Embryonic facial prominence (tissue), 1 donor: ENCODE measurements around the gene MYOT.

Source experiments
- DNase-seq: peaks from one replicate; pipeline ENCODE4 v3.0.0-alpha.2; 2016; ENCODE audit errors: extremely low spot score

MYOT gene

GRCh38 chr5:137902408-137903133, 34.9 kb downstream of the MYOT start:
- no peak for DNase-seq

DNA sequence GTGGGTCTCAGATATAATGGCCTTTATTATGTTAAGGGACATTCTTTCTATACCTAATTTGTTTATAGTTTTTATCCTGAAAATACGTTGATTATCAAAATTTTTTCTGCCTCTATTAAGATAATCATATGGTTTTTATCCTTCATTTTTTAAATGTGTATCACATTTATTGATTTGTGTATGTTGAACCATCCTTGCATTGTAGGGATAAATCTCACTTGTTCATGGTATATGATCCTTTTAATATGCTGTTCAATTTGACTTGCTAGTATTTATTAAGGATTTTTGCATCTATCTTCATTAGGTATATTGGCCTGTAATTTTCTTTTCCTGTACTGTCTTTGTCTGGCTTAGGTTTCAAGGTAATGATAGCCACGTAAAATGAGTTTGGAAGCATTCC, 47.1 kb downstream of the MYOT start:
- no peak for DNase-seq

- DNase-seq: no peak
These were observed 49.3 kb downstream of the MYOT start for GRCh38 chr5:137916923-137917322.

DNA sequence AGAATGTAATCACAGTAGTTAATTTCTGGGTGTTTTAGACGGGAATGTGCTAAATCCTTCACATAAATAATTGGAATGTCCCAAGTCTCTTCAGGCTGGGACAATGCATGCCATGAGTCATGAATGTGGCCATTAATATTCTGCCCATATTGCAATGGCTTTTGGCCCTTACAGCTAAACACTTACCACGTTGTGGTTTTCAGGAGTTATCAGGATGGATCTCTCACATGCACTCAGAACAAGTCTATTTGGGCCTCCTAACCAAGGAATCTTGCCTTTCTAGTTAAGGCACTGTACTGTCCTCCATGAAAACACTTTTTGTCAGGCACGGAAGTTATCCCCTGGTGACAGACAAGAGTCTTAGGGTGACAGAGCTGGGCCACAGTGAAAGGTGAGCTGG, 54.3 kb downstream of the MYOT start:
- no peak for DNase-seq

- no peak for DNase-seq
These were observed 56.2 kb downstream of the MYOT start for GRCh38 chr5:137923856-137924255.

DNA sequence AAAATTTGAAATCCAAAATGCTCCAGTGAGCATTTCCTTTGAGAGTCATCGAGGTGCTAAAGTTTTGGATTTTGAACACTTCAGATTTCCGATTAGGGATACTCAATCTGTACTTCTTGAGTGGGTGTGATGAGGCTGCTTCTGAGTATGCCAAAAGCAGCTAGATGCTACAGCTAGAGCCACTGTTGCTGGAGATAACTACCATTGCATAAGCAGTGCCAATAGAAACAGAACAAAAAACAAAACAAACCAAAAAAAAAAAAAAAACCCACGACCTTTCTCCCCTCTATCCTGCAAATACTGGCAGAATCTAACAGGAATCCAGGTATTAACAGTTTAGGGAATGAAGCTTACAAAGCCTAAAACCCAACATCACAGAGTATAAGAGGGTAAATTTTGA, 65.1 kb downstream of the MYOT start:
- no peak for DNase-seq

DNA sequence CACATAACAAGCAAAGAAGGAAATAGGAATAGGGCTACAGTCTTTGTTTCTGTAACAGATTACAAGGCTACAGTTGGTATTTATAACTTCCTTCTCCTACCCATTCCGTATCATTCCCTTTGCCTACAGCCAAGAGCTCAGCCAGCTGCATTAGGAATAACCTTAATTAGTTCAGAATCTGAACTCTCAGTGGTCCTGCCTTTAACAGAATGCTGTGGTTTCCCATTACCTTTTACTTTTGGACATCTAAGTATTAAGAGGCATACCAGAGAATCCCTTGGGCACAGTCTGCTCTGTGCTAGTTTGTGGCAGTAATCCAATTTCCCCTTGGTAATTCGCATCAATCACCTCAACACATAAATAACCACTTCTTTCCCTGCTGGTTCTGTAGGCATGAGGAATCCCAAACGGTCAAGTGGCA, 65.8 kb downstream of the MYOT start:
- DNase-seq: no peak

DNA sequence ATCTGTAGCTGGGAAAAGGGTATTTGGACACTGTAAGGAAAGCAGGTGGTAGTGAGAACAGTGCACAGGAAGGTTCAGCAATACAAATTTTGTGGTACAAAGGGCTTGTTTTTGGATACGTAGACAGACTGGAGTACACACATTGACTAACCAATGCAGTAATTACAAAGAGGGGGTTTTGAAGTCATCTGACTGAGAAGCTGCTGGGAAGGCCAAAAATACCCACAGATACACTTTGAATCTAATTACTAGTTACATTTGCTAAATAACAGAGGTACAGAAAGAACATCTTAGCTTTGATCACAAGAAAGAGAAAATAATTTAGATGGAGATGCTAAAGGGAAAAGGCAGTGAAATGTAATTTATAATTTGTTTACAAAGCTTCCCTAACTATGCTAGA, 67.5 kb downstream of the MYOT start:
- DNase-seq: no peak

DNA sequence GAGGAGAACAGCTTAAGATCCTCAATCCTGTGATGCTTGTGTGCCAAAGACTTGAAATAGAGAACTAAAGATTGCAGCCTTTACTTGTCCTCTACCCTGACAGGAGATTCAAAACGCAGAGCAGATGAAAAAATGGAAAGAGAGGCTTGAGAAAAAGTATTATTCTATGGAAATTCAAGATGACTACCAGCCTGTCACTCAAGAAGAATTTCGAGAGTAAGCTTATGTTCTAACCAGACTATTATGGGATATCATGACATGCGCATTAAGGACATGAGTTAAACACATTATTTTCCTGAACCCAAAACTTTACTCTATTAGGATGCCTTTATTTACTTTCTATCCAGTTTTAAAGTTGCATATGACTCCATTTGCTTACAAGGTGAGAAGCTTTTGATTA, 68.0 kb downstream of the MYOT start:
- no peak for DNase-seq
